Keratinocyte (primary cell): ENCODE results near the gene DEXI. TPM values are rescaled to one million over a fixed set of nuclear protein-coding genes. Genes with fewer than 3 reads are reported as not detected.

Source experiments
- DNase-seq: peaks from one replicate; pipeline ENCODE4 v3.0.0-alpha.2; 2011; ENCODE audit warnings: low read depth, missing footprints, low spot score
- FAIRE-seq: peaks from 2 replicates; lab custom pipeline; 2011; peaks lifted over from hg19 to GRCh38; lab: Jason Lieb, UNC
- H2AFZ ChIP-seq: 2 replicates; pipeline ENCODE4 v1.6.0; 2012; ENCODE audit warnings: low read length, control low read depth, inconsistent platforms; ENCODE audit not compliant: control insufficient read depth
- H3K27ac ChIP-seq: 2 replicates; pipeline ENCODE4 v1.5.1; 2011; ENCODE audit warnings: low read length; ENCODE audit not compliant: control insufficient read depth, insufficient read depth
- H3K27me3 ChIP-seq: 3 replicates; pipeline ENCODE4 v1.6.0; 2011; ENCODE audit warnings: low read length; ENCODE audit not compliant: control insufficient read depth, insufficient read depth; ENCODE audit errors: extremely low read depth
- H3K36me3 ChIP-seq, 2 experiments: 2 replicates in 1 of 2; 3 replicates in 1 of 2; pipeline ENCODE4 v1.5.1; 2011; ENCODE audit warnings: low read length in 2 of 2, mild to moderate bottlenecking in 1 of 2; ENCODE audit not compliant: control insufficient read depth in 2 of 2, insufficient read depth in 2 of 2; ENCODE audit errors: extremely low read depth in 1 of 2
- H3K4me1 ChIP-seq: 3 replicates; pipeline ENCODE4 v1.5.1; 2011; ENCODE audit warnings: low read length; ENCODE audit not compliant: control insufficient read depth, insufficient read depth; ENCODE audit errors: extremely low read depth
- H3K4me2 ChIP-seq: 3 replicates; pipeline ENCODE4 v1.6.0; 2011; ENCODE audit warnings: low read depth, low read length; ENCODE audit not compliant: control insufficient read depth, insufficient read depth; ENCODE audit errors: extremely low read depth
- H3K4me3 ChIP-seq, 3 experiments: fragments of 200-600 bp in 1 of 3; sonication (generic) in 1 of 3; 2 replicates in 2 of 3; 3 replicates in 1 of 3; pipeline ENCODE4 v1.5.1; 2011 to 2016; ENCODE audit warnings: low read length in 3 of 3, mild to moderate bottlenecking in 3 of 3, control low read depth in 2 of 3, inconsistent platforms in 1 of 3, low read depth in 1 of 3, mixed read lengths in 1 of 3, mixed run types in 1 of 3, moderate library complexity in 1 of 3; ENCODE audit not compliant: control insufficient read depth in 2 of 3, insufficient read depth in 2 of 3; ENCODE audit errors: extremely low read depth in 1 of 3
- H3K79me2 ChIP-seq: 2 replicates; pipeline ENCODE4 v1.6.0; 2012; ENCODE audit warnings: low read length; ENCODE audit not compliant: control insufficient read depth, insufficient read depth
- H3K9ac ChIP-seq: 3 replicates; pipeline ENCODE4 v1.6.0; 2011; ENCODE audit warnings: low read length; ENCODE audit not compliant: control insufficient read depth, insufficient read depth; ENCODE audit errors: extremely low read depth
- H3K9me1 ChIP-seq: 3 replicates; pipeline ENCODE4 v1.6.0; 2011; ENCODE audit warnings: low read length; ENCODE audit not compliant: control insufficient read depth, insufficient read depth; ENCODE audit errors: extremely low read depth
- H3K9me3 ChIP-seq: 2 replicates; pipeline ENCODE4 v1.5.1; 2012; ENCODE audit warnings: low read depth, low read length; ENCODE audit not compliant: control insufficient read depth
- H4K20me1 ChIP-seq: 3 replicates; pipeline ENCODE4 v1.6.0; 2011; ENCODE audit warnings: low read length; ENCODE audit not compliant: control insufficient read depth, insufficient read depth; ENCODE audit errors: extremely low read depth
- EZH2 ChIP-seq: IDR thresholded peaks from one replicate; pipeline ENCODE4 v1.6.1; 2012; ENCODE audit warnings: inconsistent platforms, mild to moderate bottlenecking, low read length, moderate library complexity
- dilution Hi-C: fragments of 300-500 bp; cut with MboI; formaldehyde crosslinking; loops from one replicate; pipeline ENCODE4 v1.7.0; 2020; ENCODE audit warnings: low sequenced_read_pairs; ENCODE audit not compliant: extremely low pct_ligation_motif_present
- polyA plus RNA-seq, 5 experiments: library from polyadenylated mRNA; depleted of rRNA in 3 of 5; stranded (reverse) in 3 of 5; stranded (forward) in 1 of 5; unstranded in 1 of 5; fragments of >200 nt; gene quantifications; 1 replicate in 1 of 5; 2 replicates in 3 of 5; 3 replicates in 1 of 5; pipeline versions ENCODE4 v1.2.1 to v1.2.3, GENCODE V29; 2011 to 2012; ENCODE audit warnings: missing spikeins in 2 of 5, low read depth in 1 of 5, low replicate concordance in 1 of 5
- TF ChIP-seq, protein P1 (sequence below), 3 experiments: IDR thresholded peaks in 1 of 3; conservative IDR thresholded peaks in 1 of 3; optimal IDR thresholded peaks in 1 of 3; 2 replicates in 2 of 3; 3 replicates in 1 of 3; pipeline versions ENCODE3 to v1.5.1; 2011; ENCODE audit warnings: low read length in 3 of 3, mild to moderate bottlenecking in 3 of 3, moderate library complexity in 2 of 3, control low read depth in 1 of 3, inconsistent platforms in 1 of 3; ENCODE audit not compliant: insufficient read depth in 2 of 3; ENCODE audit errors: extremely low read depth in 1 of 3

The DEXI gene
- polyA plus RNA-seq, 1 donor (not counting 4 experiments of a cell fraction or from before 2014, with no cell fraction given), result 25.9 TPM

GRCh38 chr16:10970065-10970464, 27.8 kb upstream of the DEXI start:
- H3K9me3 ChIP-seq, result no peaks in the 10 kb centered on the region
- dilution Hi-C loops, result no loop called here
- peaks cover 12 to 16% of the 10 kb centered on the region in 2 experiments for H3K36me3 ChIP-seq
- H3K4me2 ChIP-seq, result no peak overlapping the region
- H2AFZ ChIP-seq, result no peak overlapping the region
- H3K4me3 ChIP-seq, result no peak overlapping the region
- H3K79me2 ChIP-seq, result no peaks in the 10 kb centered on the region
- no peak overlapping the region for H3K9ac ChIP-seq
- peaks cover 7% of the 10 kb centered on the region for H3K4me1 ChIP-seq
- H3K9me1 ChIP-seq, result no peaks in the 10 kb centered on the region
- H4K20me1 ChIP-seq, result no peaks in the 10 kb centered on the region
- H3K27me3 ChIP-seq, result no peaks in the 10 kb centered on the region
- no peak for FAIRE-seq
- TF ChIP-seq, protein P1, sequence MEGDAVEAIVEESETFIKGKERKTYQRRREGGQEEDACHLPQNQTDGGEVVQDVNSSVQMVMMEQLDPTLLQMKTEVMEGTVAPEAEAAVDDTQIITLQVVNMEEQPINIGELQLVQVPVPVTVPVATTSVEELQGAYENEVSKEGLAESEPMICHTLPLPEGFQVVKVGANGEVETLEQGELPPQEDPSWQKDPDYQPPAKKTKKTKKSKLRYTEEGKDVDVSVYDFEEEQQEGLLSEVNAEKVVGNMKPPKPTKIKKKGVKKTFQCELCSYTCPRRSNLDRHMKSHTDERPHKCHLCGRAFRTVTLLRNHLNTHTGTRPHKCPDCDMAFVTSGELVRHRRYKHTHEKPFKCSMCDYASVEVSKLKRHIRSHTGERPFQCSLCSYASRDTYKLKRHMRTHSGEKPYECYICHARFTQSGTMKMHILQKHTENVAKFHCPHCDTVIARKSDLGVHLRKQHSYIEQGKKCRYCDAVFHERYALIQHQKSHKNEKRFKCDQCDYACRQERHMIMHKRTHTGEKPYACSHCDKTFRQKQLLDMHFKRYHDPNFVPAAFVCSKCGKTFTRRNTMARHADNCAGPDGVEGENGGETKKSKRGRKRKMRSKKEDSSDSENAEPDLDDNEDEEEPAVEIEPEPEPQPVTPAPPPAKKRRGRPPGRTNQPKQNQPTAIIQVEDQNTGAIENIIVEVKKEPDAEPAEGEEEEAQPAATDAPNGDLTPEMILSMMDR (optimal IDR thresholded peaks at IDR 0.05 in 1 of 3, IDR thresholded peaks at IDR 0.05 in 1 of 3, conservative IDR thresholded peaks at IDR 0.05 in 1 of 3; ENCODE audit: extremely low read depth in 1 of 3, insufficient read depth in 2 of 3, low read length in 3 of 3), result no peak
- TF ChIP-seq EZH2, result no peak
- no peak overlapping the region for H3K27ac ChIP-seq
- DNase-seq, result no peak

DNA sequence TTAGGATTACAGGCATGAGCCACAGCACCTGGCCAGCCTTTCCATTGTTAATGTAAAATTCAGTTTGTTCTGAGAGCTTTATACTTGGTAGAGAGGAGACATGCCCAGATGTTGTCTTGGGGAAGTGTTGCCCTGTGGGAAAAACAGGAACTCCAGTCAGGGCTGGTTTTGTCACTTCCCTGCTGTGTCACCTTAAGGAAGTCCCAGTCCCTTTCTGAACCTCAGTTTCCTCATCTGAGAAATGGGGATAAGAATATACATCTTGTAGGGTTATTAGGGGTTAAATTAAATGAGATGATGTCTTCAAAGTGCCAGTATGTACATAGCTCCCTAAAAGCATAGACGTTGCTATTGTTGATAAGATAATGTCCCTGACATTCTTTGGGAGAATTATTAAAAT, 27.3 kb upstream of the DEXI start:
- dilution Hi-C loops, result no loop called here
- FAIRE-seq, result no peak

More for the DNA sequence above, 27.3 kb upstream of the DEXI start:
- peaks cover 16 to 17% of the 10 kb centered on the region in 2 experiments for H3K36me3 ChIP-seq
- no peaks in the 10 kb centered on the region for H4K20me1 ChIP-seq
- peaks cover 7% of the 10 kb centered on the region for H3K4me1 ChIP-seq
- H3K4me2 ChIP-seq, result no peak overlapping the region
- no peak overlapping the region for H2AFZ ChIP-seq
- H3K4me3 ChIP-seq, result no peak overlapping the region
- no peak for TF ChIP-seq EZH2
- TF ChIP-seq, protein P1 (optimal IDR thresholded peaks at IDR 0.05 in 1 of 3, IDR thresholded peaks at IDR 0.05 in 1 of 3, conservative IDR thresholded peaks at IDR 0.05 in 1 of 3; ENCODE audit: extremely low read depth in 1 of 3, insufficient read depth in 2 of 3, low read length in 3 of 3), result no peak
- H3K9me3 ChIP-seq, result no peaks in the 10 kb centered on the region
- DNase-seq, result no peak
- no peak overlapping the region for H3K27ac ChIP-seq
- H3K9me1 ChIP-seq, result no peaks in the 10 kb centered on the region
- no peaks in the 10 kb centered on the region for H3K79me2 ChIP-seq
- no peaks in the 10 kb centered on the region for H3K27me3 ChIP-seq
- no peak overlapping the region for H3K9ac ChIP-seq
